ENCODE measurements around the gene DUSP16. TPM values are rescaled to one million over a fixed set of nuclear protein-coding genes. Genes with fewer than 3 reads are reported as not detected.

The DUSP16 gene
- total and polyA plus RNA-seq, 2 of the 8 experiments (the other 6 are each of a cell fraction or from before 2014, with no cell fraction given): 31.6 to 55.9 TPM

DNA sequence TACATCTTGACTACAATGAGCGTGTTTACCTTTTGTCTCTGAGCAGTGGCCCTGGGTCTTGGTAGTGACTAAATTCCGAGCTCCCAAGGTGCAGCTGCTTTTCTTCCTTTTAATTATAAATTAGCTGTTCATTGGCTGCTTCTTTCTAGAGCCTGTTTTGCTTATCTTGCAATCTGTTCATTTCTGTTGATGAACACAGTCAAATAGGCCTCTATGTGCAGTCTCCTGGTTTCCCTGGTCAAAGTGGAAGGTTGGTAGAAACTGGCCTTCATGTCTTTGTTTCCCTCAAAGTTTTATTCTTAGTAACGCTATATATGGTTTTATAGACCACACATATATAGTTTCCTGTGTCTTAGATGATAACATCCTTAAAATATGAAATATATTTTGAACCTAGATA, 94.1 kb downstream of the DUSP16 start (continued):
- TF ChIP-seq, protein P1, sequence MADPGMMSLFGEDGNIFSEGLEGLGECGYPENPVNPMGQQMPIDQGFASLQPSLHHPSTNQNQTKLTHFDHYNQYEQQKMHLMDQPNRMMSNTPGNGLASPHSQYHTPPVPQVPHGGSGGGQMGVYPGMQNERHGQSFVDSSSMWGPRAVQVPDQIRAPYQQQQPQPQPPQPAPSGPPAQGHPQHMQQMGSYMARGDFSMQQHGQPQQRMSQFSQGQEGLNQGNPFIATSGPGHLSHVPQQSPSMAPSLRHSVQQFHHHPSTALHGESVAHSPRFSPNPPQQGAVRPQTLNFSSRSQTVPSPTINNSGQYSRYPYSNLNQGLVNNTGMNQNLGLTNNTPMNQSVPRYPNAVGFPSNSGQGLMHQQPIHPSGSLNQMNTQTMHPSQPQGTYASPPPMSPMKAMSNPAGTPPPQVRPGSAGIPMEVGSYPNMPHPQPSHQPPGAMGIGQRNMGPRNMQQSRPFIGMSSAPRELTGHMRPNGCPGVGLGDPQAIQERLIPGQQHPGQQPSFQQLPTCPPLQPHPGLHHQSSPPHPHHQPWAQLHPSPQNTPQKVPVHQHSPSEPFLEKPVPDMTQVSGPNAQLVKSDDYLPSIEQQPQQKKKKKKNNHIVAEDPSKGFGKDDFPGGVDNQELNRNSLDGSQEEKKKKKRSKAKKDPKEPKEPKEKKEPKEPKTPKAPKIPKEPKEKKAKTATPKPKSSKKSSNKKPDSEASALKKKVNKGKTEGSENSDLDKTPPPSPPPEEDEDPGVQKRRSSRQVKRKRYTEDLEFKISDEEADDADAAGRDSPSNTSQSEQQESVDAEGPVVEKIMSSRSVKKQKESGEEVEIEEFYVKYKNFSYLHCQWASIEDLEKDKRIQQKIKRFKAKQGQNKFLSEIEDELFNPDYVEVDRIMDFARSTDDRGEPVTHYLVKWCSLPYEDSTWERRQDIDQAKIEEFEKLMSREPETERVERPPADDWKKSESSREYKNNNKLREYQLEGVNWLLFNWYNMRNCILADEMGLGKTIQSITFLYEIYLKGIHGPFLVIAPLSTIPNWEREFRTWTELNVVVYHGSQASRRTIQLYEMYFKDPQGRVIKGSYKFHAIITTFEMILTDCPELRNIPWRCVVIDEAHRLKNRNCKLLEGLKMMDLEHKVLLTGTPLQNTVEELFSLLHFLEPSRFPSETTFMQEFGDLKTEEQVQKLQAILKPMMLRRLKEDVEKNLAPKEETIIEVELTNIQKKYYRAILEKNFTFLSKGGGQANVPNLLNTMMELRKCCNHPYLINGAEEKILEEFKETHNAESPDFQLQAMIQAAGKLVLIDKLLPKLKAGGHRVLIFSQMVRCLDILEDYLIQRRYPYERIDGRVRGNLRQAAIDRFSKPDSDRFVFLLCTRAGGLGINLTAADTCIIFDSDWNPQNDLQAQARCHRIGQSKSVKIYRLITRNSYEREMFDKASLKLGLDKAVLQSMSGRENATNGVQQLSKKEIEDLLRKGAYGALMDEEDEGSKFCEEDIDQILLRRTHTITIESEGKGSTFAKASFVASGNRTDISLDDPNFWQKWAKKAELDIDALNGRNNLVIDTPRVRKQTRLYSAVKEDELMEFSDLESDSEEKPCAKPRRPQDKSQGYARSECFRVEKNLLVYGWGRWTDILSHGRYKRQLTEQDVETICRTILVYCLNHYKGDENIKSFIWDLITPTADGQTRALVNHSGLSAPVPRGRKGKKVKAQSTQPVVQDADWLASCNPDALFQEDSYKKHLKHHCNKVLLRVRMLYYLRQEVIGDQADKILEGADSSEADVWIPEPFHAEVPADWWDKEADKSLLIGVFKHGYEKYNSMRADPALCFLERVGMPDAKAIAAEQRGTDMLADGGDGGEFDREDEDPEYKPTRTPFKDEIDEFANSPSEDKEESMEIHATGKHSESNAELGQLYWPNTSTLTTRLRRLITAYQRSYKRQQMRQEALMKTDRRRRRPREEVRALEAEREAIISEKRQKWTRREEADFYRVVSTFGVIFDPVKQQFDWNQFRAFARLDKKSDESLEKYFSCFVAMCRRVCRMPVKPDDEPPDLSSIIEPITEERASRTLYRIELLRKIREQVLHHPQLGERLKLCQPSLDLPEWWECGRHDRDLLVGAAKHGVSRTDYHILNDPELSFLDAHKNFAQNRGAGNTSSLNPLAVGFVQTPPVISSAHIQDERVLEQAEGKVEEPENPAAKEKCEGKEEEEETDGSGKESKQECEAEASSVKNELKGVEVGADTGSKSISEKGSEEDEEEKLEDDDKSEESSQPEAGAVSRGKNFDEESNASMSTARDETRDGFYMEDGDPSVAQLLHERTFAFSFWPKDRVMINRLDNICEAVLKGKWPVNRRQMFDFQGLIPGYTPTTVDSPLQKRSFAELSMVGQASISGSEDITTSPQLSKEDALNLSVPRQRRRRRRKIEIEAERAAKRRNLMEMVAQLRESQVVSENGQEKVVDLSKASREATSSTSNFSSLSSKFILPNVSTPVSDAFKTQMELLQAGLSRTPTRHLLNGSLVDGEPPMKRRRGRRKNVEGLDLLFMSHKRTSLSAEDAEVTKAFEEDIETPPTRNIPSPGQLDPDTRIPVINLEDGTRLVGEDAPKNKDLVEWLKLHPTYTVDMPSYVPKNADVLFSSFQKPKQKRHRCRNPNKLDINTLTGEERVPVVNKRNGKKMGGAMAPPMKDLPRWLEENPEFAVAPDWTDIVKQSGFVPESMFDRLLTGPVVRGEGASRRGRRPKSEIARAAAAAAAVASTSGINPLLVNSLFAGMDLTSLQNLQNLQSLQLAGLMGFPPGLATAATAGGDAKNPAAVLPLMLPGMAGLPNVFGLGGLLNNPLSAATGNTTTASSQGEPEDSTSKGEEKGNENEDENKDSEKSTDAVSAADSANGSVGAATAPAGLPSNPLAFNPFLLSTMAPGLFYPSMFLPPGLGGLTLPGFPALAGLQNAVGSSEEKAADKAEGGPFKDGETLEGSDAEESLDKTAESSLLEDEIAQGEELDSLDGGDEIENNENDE (IDR thresholded peaks at IDR 0.05; ENCODE audit: insufficient replicate concordance, low read length): no peak
- TF ChIP-seq CREB1 (IDR thresholded peaks at IDR 0.05) (no peak), TEAD4 (IDR thresholded peaks at IDR 0.05; ENCODE audit: low read depth, low read length) (no peak), USF2 (IDR thresholded peaks at IDR 0.05; ENCODE audit: low read length) (no peak)
- TF ChIP-seq, protein P2, sequence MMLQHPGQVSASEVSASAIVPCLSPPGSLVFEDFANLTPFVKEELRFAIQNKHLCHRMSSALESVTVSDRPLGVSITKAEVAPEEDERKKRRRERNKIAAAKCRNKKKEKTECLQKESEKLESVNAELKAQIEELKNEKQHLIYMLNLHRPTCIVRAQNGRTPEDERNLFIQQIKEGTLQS (IDR thresholded peaks at IDR 0.05; ENCODE audit: insufficient read depth, low read depth, low read length): no peak
